ENCODE measurements around the gene NFATC1.
"Not testable (repeated sequence)": the region's sequence is repeated elsewhere in the genome, so short reads cannot be mapped to it uniquely, and the experiment has no call there.

The NFATC1 gene

GRCh38 chr18:79493801-79494211, 98.1 kb downstream of the NFATC1 start:
- no peak for DNase-seq

GRCh38 chr18:79494936-79495335, 99.2 kb downstream of the NFATC1 start:
- DNase-seq: no peak

GRCh38 chr18:79495591-79496071, 99.9 kb downstream of the NFATC1 start:
- no peak for DNase-seq

GRCh38 chr18:79496237-79496977, 100.7 kb downstream of the NFATC1 start:
- no peak for DNase-seq

GRCh38 chr18:79496978-79497637, 101.4 kb downstream of the NFATC1 start:
- no peak for DNase-seq

GRCh38 chr18:79497638-79498081, 101.9 kb downstream of the NFATC1 start:
- DNase-seq: no peak

GRCh38 chr18:79498662-79499061, 102.9 kb downstream of the NFATC1 start:
- DNase-seq: no peak

- no peak for DNase-seq
These were observed 105.3 kb downstream of the NFATC1 start for GRCh38 chr18:79501006-79501405.

- no peak for DNase-seq
These were observed 107.1 kb downstream of the NFATC1 start for GRCh38 chr18:79502782-79503181.

GRCh38 chr18:79503406-79503805, 107.7 kb downstream of the NFATC1 start:
- no peak for DNase-seq

GRCh38 chr18:79504034-79504433, 108.3 kb downstream of the NFATC1 start:
- no peak for DNase-seq

GRCh38 chr18:79504495-79504894, 108.8 kb downstream of the NFATC1 start:
- not testable (repeated sequence) for DNase-seq

- not testable (repeated sequence) for DNase-seq
These were observed 109.7 kb downstream of the NFATC1 start for GRCh38 chr18:79505465-79505864.

- DNase-seq: no peak
These were observed 110.7 kb downstream of the NFATC1 start for GRCh38 chr18:79506191-79507075.

- no peak for DNase-seq
These were observed 111.4 kb downstream of the NFATC1 start for GRCh38 chr18:79507076-79507545.

GRCh38 chr18:79507546-79508480, 112.1 kb downstream of the NFATC1 start:
- no peak for DNase-seq

GRCh38 chr18:79508565-79509535, 113.1 kb downstream of the NFATC1 start:
- no peak for DNase-seq

GRCh38 chr18:79509536-79509930, 113.8 kb downstream of the NFATC1 start:
- no peak for DNase-seq

- no peak for DNase-seq
These were observed 114.4 kb downstream of the NFATC1 start for GRCh38 chr18:79510046-79510685.

- DNase-seq: no peak
These were observed 115.1 kb downstream of the NFATC1 start for GRCh38 chr18:79510731-79511241.

Data from NCI-H2227 treated with DMSO at 0.1 percent for 48 hours (cell line).